Retinal pigment epithelial cell (primary cell): ENCODE data around the gene ELK1.

Source experiments
- DNase-seq: peaks from one replicate; pipeline ENCODE4 v3.0.0-alpha.2; 2010; ENCODE audit warnings: low read depth
- H3K4me3 ChIP-seq: 2 replicates; pipeline ENCODE4 v1.5.1; 2011; ENCODE audit warnings: mild to moderate bottlenecking, low read length, control low read depth, moderate library complexity
- CTCF ChIP-seq: conservative IDR thresholded peaks from 2 replicates; pipeline ENCODE4 v1.5.1; 2011; ENCODE audit warnings: low read depth, low read length, control low read depth, inconsistent platforms

Gene ELK1

GRCh38 chrX:47658301-47658683 lies 7.9 kb upstream of the ELK1 start:
- peak overlapping the region; percentile 73 for H3K4me3 ChIP-seq
- no peak for DNase-seq
- TF ChIP-seq CTCF, result no peak

- no peak for TF ChIP-seq CTCF
- peak overlapping the region; percentile 49 for H3K4me3 ChIP-seq
- DNase-seq, result no peak
Observed at GRCh38 chrX:47651043-47651905, 911 bp upstream of the ELK1 start.

- peak overlapping the region; percentile 73 for H3K4me3 ChIP-seq
- no peak for DNase-seq
- no peak for TF ChIP-seq CTCF
Observed at GRCh38 chrX:47649781-47650163, 591 bp downstream of the ELK1 start.

GRCh38 chrX:47649271-47649670 lies 1.1 kb downstream of the ELK1 start:
- DNase-seq, result no peak
- TF ChIP-seq CTCF, result no peak
- peak overlapping the region; percentile 73 for H3K4me3 ChIP-seq

GRCh38 chrX:47648376-47648775 lies 2.0 kb downstream of the ELK1 start:
- DNase-seq, result no peak
- H3K4me3 ChIP-seq, result no peak overlapping the region
- TF ChIP-seq CTCF, result no peak

- no peak overlapping the region for H3K4me3 ChIP-seq
- no peak for DNase-seq
- TF ChIP-seq CTCF, result no peak
Observed at GRCh38 chrX:47646636-47647035, 3.7 kb downstream of the ELK1 start.

- H3K4me3 ChIP-seq, result no peak overlapping the region
- no peak for TF ChIP-seq CTCF
- DNase-seq, result no peak
Observed at GRCh38 chrX:47645530-47645929, 4.8 kb downstream of the ELK1 start.
